Activated naive CD8-positive, alpha-beta T cell treated with anti-CD3 and anti-CD28 coated beads, Interleukin-2, amount 50 U/mL, for 16 hours (primary cell): ENCODE data around the gene GIMAP6.
"Not testable (repeated sequence)": the region's sequence is repeated elsewhere in the genome, so short reads cannot be mapped to it uniquely, and the experiment has no call there.

ENCODE experiments used
- DNase-seq: peaks from one replicate; pipeline ENCODE4 v3.0.0-alpha.2; 2020; ENCODE audit warnings: low read depth, low spot score

GIMAP6 gene

DNA sequence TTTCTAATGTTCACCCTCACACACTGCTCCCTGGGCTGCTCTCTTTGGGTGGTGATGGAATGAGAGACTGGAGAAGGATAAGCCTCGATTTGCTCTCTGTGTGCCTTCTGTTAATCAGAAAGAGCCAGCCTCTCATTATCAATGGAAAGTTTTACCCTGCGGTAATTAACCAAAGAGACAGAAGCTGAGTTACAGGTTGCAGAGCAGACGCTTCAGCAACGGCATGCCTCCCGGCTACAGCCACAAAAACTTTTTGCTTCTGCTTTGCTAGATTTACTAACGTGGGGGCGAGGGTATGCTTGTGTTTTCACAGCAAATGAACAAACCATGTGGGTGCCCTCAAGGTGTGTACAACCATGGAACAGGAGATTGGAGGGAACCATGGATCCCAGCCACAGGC lies 47.0 kb downstream of the GIMAP6 start:
- DNase-seq = no peak

- no peak for DNase-seq
These were observed 51.4 kb downstream of the GIMAP6 start for GRCh38 chr7:150580638-150581394.

DNA sequence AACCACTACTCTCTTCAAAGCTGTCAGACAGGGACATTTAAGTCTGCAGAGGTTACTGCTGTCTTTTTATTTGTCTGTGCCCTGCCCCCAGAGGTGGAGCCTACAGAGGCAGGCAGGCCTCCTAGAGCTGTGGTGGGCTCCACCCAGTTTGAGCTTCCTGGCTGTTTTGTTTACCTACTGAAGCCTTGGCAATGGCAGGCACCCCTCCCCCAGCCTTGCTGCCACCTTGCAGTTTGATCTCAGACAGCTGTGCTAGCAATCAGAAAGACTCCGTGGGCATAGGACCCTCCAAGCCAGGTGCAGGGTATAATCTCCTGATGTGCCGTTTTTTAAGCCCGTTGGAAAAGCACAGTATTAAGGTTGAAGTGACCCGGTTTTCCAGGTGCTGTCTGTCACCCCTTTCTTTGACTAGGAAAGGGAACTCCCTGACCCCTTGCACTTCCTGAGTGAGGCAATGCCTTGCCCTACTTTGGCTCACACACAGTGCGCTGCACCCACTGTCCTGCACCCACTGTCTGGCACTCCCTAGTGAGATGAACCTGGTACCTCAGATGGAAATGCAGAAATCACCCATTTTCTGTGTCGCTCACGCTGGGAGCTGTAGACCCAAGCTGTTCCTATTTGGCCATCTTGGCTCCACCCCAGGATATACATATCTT lies 52.1 kb downstream of the GIMAP6 start:
- DNase-seq = not testable (repeated sequence)
